Measurements from ENCODE around the gene PDZRN4.

DNA sequence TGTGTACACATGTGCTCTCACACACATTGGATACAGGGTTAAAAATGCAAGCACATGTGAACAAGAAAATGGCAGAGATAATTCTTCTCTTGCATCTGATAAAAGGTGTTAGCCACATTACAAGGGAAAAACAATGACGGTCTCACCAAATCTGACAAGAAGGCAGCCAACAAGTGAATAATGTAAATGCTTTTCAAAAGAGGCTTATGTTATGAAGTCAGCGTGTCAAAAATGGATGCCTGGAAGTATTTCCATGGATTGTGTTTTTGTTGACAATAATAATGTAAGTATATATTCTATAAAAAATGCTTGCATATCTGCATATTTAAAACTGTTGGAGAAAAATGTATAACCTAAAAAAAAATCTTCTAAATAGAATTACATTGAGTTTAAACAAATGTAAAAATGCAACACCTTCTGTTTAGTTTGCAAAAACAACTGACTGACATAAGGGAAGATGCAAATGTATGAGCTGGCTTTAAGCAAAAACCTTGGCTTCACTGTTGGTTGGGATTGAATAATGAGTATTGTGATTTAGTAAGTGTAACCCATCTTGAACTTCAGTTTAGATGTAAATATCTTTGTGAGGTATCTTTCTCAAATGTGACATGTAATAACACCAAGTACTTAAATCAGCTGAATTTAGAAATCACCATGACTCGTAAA is 424.9 kb downstream of the PDZRN4 start:
- TF ChIP-seq EP300 (IDR thresholded peaks at IDR 0.05) (no peak), CTCF (IDR thresholded peaks at IDR 0.05) (no peak), POLR2A (IDR thresholded peaks at IDR 0.05) (no peak), POLR2AphosphoS5 (IDR thresholded peaks at IDR 0.05) (no peak)

Data from suprapubic skin (tissue), 4 donors.